Activated CD8-positive, alpha-beta memory T cell treated with anti-CD3 and anti-CD28 coated beads, Interleukin-2, amount 50 U/mL, for 1 hour (primary cell): ENCODE measurements around the gene HECTD1.
"Not testable (repeated sequence)": the region's sequence is repeated elsewhere in the genome, so short reads cannot be mapped to it uniquely, and the experiment has no call there.

Experiments
- DNase-seq: peaks from one replicate; pipeline ENCODE4 v3.0.0-alpha.2; 2020; ENCODE audit errors: extremely low read depth

The HECTD1 gene

DNA sequence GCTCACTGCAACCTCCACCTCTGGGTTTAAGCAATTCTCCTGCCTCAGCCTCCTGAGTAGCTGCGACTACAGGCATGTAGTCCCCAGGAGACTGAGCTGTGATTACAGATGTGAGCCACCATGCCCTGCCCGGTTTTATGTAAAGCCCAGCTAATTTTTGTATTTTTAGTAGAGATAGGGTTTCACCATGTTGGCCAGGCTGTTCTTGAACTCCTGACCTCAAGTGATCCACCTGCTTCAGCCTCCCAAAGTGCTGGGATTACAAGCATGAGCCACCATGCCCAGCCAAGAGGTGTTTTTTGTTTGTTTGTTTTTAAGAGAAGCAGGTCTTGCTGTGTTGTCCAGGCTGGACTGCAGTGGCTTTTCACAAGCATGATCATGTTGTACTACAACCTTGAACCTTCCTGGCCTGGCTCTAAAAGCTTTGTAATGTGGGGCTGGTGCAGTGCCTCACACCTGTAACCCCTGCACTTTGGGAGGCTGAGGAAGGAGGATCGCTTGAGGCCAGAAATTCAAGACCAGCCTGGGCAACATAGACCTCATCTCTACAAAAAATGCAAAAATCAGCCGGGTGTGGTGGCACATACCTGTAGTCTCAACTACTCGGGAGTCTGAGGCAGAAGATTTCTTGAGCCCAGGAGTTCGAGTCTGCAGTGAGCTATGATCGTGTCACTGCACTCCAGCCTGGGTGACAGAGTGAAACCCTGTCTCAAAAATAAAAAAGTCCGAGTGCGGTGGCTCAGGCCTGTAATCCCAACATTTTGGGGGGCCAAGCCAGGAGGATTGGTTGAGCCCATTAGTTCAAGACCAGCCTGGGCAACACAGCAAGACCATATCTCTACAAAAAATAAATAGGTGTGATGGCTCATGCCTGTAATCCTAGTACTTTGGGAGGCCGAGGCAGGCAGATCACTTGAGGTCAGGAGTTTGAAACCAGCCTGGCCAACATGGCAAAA is 113.4 kb downstream of the HECTD1 start:
- DNase-seq: not testable (repeated sequence)

GRCh38 chr14:31092160-31092708 is 115.4 kb downstream of the HECTD1 start:
- DNase-seq: no peak

GRCh38 chr14:31090883-31091764 is 116.5 kb downstream of the HECTD1 start:
- no peak for DNase-seq

DNA sequence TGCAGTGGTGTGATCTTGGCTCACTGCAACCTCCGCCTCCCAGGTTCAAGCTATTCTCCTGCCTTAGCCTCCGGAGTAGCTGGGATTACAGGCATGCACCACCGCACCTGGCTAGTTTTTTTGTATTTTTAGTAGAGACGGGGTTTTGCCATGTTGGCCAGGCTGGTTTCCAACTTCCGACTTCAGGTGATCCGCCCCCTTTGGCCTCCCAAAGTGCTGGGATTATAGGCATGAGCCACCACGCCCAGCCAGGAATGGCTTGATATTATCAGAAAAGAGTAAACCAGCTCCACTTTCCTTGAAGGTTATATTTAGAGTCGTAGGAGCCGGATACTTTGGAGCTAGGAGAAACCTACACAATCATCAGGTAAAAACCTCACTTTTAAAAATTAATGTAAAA is 121.1 kb downstream of the HECTD1 start:
- DNase-seq: not testable (repeated sequence)

DNA sequence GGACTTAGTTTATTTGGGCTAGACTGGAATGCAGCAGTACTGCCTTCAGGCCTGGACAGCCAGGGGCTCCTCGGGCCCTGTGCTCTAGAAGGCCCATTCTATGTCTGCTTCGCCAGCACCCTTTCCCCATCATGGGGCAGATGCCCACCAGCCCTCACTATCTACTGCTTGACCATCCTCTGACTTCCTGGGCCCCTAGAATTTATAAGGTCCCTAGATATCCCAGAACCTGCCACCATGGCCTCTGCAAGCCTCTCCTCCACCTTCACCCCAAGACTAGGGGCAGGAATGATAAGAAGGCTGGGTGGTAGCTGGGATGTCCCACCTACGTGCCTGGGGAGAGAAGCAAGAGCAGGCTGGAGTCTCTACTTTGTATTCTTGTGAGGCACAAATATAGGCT is 122.6 kb downstream of the HECTD1 start:
- DNase-seq: no peak

- DNase-seq: no peak
These were observed 123.2 kb downstream of the HECTD1 start for GRCh38 chr14:31084385-31084784.

DNA sequence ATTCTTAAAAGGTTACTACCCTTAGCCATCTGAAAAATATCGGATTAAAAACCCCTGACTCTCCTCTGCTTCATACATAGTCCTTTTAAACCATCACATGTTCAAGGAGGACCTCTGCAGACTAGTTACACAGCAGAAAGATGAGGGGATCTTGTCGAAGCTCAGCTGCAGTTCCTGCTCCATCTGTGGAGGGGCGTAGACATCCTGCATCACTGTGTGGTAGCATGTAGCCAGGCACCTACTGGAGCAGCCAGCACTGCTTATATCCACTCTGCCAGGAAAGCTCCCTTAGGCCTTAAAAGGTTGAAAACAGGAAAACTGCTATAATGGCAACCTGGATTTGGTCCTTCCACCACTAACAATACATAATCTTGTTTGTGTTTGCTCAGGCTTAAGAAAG is 123.8 kb downstream of the HECTD1 start:
- no peak for DNase-seq

DNA sequence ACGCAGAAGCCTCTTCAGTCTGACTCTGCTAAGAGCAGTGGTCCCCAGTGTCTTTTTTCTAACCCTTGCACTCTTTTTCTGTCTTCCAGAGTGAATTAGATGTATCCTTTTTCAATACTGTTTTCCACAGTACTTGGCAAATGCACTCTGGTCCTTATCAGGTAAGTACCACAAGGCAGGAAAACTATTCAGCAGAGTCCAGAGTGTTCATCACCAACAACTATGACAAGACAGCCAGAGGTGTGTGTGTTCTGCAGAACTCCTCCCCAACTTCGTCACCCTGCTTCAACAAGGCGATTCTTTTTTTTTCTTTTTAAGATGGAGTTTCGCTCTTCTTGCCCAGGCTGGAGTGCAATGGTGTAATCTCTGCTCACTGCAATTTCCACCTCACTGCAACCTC is 127.1 kb downstream of the HECTD1 start:
- DNase-seq: no peak

GRCh38 chr14:31080056-31080455 is 127.5 kb downstream of the HECTD1 start:
- no peak for DNase-seq

DNA sequence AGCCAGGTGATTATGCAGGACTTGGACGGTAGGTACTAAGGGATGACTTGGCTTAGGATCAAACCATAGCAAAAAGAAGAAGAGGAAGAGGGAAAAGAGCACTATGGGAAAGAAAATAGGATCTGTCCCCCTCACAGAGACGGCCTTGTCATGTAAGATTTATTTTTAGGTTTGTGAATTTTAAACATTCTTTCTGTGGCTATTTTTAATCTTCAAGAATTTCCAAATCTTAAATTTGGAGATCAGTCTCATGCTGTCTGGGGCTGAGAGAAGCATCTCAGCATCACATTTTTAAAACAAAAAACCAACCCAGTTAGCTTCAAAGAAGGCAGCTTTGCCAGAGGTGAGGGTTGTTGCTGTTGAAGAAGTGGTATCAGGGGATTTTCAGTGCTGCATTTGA is 128.8 kb downstream of the HECTD1 start:
- no peak for DNase-seq

DNA sequence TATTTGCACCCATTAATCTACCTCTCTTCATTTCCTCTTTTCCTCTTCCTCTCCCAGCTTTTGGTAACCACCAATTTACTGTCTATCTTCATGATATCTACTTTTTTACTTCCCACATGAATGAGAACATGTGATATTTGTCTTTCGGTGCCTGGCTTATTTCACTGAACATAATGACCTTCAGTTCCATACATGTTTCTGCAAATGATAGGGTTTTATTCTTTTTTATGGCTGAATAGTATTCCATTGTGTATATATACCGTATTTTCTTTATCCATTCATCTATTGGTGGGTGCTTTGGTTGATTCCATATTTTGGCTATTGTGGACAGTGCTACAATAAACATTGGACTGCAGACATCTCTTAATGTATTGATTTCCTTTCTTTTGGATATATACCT is 132.4 kb downstream of the HECTD1 start:
- no peak for DNase-seq

- DNase-seq: no peak
These were observed 136.4 kb downstream of the HECTD1 start for GRCh38 chr14:31071151-31071550.

- DNase-seq: no peak
These were observed 137.2 kb downstream of the HECTD1 start for GRCh38 chr14:31070431-31070830.

DNA sequence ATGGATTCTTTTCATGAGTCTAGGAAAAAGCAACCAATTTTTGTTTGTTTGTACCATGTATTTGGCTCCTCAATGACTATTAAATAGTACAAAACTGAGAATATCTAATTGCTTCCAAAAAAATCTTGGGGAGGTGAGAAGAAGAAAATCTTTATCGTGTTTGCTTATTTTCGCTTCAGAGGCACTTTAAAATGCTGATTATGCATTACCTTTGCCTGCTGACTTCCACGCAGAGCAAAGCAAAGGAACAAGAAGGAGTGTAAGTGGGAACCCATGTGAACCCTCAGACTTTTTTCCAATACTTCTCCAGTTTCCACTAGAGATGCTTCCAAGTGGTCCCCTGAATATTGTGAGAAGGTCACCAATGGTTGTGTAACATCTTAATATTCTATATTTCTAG is 138.2 kb downstream of the HECTD1 start:
- no peak for DNase-seq

DNA sequence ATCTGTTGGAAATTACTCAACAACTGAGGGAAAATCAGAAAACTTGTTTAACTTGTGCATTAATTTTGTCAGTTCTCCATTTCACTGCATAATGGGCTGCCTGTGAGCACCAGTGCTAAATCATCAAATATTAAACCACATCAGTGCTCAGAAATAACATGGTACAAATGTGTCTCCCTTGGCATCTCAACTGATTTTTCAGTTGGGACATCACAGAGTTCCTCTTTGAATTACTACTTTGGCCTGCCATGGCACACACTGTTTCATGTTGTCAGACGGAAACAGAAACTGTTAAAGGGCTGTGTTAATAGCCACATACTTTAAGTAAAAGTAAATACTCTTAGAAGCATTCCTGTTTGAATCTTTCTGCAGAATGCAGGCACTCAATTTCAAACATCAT is 139.4 kb downstream of the HECTD1 start:
- DNase-seq: no peak

GRCh38 chr14:31062908-31063307 is 144.7 kb downstream of the HECTD1 start:
- DNase-seq: not testable (repeated sequence)

GRCh38 chr14:31060253-31060875 is 147.2 kb downstream of the HECTD1 start:
- DNase-seq: no peak

- DNase-seq: no peak
These were observed 148.3 kb downstream of the HECTD1 start for GRCh38 chr14:31059152-31059924.

DNA sequence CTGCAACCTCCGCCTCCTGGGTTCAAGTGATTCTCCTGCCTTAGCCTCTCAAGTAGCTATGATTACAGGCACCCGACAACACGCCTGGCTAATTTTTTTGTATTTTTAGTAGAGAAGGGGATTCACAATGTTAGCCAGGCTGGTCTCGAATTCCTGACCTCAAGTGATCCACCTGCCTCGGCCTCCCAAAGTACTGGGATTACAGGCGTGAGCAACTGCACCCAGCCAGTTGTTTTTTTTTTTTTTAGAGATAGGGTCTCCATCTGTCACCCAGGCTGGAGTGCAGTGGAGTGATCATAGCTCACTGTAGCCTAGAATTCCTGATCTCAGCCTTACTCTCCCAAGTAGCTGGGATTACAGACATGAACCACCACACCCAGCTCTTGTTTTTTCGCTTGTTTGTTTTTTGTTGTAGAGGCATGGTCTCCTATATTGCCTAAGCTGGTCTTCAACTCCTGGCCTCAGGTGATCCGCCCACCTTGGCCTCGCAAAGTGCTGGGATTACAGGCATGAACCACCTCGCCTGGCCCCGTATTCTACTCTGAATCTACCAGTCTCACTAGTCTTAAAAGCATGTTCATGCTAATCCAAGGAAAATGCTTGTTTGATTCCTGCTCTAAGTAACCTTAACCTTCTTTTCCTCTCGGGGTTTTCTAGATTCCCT is 149.8 kb downstream of the HECTD1 start:
- DNase-seq: no peak

DNA sequence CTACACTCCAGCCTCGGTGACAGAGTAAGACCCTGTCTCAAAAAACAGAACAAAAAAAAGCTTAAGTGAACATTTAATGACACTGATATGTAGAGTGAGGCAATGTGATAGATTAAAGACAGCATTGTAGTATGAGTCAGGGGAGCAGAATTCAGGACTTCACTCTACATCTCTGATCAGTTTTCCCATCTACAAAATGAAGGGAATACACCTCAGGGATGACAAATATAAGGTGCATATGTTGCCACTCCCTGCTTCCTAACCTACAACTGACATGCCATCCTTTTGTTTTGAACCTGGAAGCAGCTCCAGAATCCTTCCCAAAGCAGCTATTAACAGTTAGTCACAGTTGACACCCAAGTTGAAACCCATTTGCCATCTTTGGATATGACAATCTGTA is 150.6 kb downstream of the HECTD1 start:
- no peak for DNase-seq
